Inferior parietal cortex (tissue), 1 donor: ENCODE data around the gene MED17.

ENCODE experiments used
- DNase-seq: peaks from one replicate; pipeline ENCODE4 v3.0.0-alpha.2; 2016; ENCODE audit errors: extremely low spot score

Gene MED17

DNA sequence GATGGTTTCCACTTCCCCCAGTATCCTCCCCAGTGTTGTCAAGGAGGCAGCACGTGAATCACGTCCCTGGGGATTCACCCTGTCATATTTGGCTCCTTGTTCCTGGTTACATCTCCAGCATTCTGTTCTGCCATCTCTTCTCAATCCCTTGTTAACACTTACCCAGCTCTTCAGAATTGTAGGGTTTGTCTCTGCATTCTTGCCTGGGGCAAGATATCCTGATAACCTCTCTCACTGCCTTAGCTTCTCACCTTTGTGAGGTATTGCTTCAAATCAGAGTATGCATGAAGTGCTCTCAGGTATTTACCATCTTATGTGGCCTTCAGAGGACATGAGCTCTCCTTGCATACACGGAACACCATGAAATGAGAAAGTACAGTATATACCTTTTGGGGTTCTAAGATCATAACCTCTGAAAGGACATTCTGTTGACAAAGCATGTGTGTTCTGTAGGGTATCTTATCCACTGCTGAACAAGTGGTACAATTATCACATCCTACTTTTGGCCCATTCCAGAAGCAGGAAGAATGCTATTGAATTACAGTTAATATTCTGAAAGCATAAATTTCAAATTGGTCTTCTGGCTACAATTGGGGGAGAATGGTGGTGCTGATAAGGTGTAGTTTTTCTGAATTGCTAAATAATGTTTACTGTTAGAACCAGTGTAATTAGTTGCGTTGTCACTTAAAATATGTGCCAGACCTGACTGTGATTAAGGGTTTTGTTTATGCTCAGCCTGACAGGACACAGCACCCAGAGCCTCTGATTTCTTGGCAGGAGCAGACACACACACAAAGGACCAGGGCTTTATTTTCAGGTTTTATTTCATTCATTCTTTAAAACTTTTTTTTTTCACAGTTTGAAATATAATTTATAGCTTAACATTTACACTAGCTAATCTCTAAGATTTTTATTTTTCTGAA lies 33.6 kb downstream of the MED17 start:
- DNase-seq, result no peak

DNA sequence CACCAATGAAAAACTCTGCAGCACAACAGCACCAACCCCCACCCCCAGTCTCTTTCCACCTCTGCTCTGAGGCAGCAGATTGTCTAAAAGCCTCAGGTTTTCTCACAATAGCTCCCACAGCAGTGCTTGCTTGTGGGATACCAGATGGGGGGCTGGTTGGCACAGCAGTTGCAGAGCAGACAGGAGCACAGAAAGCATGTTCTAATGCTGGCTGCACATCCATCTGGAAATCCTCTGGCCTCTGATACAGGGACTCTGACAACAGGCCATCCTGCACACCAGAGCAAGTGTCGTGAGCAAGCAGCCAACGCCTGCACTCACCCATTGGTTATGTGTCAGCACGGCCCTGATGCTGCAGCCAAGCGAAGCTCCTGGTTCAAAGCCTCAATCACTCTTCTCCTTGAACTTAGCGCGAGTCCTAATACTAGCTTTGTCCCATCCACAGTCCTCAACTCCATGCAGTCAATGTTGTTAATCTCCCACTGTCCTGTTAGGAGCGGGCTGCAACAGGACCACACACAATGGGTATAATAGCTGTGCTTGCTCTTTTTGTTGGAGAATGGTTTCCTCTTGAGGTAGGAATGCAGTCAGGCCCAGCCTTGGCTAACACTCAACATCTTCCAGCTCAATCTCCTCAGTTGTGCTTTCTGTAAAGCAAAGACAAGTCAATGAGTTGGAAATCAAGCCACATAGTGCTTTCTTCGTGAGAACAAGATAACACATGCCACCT lies 36.0 kb downstream of the MED17 start:
- no peak for DNase-seq

DNA sequence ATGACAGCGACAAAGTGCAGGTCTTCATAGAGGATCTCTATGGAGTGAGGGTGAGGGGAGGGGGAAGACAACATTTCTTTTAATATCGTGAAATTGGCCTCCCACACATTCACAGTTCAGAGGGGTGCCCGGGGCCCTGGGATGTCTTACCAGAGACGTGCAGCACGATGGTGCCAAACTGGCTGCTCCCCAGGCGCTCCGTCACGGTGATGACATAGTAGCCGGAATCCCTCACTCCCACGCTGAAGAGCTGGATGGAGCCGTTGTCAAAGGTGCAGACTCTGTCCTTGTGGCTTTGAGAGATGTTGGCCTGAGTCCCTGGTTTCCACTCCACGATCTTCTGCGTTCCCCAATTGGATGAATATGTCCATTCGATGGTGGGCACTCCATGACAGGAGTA lies 36.8 kb downstream of the MED17 start:
- DNase-seq, result no peak

DNA sequence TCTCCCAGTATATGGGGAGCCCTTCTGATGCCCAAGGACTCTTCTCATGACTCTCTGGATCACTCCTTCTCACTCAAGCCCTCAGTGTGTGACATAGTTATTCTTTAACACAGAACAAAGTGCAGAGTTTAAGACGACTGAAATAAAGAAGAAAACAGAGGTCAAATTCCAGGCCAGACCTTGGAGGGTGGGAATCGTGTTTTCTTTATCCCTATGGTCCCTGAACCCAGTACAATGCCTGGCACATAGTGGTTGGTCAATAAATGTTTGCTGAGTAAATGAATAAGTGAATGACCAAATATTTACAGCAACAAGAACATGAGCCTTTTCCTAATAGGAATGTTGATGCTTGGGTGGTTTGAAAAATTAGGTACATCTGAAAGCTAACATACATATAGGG lies 37.5 kb downstream of the MED17 start:
- no peak for DNase-seq

DNA sequence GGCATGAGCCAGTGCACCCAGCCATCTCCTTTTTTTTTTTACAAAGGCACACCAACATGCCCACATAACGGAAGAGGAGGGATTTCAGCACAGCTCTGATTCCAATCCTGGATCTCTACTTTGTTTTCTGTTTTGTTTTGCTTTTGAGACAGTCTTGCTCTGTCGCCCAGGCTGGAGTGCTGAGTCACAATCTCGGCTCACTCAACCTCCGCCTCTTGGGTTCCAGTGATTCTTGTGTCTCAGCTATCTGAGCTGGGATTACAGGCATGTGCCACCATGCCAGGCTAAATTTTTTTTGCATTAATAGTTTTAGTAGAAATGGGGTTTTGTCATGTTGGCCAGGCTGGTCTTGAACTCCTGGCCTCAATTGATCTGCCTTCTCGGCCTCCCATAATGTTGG lies 38.3 kb downstream of the MED17 start:
- DNase-seq, result no peak

DNA sequence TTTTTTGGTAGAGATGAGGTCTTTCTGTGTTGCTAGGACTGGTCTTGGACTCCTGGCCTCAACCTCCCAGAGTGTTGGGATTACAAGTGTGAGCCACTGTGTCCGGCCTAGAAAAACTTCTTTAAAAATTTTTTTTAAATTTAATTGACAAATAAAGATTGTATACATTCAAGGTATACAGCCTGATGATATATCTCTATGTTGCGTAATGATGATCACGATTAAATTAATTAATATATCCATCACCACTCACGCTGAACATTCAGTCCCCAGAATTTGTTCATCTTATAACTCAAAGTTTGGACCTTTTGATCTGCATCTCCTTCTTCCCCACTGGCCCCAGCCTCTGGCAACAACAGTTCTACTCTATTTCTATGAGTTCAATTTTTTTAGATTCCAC lies 39.1 kb downstream of the MED17 start:
- DNase-seq, result no peak

DNA sequence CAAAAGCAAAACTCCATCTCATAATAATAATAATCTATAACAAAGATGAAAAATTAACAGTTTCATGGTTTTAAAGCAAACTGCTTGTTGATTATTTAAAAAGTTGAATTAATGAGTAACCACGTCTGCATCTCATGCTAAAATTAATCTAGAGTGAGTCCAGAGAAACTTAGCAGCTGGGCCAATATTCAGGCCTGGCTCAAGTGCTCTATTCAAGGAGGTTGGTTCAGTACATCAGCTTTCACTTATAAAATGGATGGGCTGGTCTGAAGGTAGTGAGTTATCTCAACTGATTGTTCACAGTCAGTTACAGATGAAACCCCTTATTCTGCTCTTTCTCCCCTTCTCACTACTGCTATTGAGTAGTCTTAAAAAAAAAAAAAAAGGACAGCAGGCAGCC lies 43.3 kb downstream of the MED17 start:
- DNase-seq, result no peak

DNA sequence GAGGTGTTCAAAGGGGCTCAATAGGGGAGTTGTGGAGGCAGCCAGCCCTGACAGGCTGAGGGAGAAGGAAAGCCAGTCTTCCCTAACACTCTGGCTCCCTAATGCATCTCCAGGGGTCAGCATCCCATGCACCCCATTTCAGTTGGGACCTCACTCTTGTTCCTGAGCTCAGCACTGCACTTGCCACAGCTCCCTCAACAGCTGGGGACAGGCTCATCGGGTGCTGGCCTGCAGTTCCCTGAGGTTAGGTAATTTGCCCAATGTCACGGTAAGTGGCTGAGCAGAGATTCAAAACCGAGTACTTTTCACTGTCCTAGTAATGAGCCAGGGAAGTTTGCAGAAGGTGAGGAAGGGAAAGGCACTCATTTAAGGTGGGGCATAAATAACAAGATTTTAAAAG lies 45.5 kb downstream of the MED17 start:
- DNase-seq, result no peak

DNA sequence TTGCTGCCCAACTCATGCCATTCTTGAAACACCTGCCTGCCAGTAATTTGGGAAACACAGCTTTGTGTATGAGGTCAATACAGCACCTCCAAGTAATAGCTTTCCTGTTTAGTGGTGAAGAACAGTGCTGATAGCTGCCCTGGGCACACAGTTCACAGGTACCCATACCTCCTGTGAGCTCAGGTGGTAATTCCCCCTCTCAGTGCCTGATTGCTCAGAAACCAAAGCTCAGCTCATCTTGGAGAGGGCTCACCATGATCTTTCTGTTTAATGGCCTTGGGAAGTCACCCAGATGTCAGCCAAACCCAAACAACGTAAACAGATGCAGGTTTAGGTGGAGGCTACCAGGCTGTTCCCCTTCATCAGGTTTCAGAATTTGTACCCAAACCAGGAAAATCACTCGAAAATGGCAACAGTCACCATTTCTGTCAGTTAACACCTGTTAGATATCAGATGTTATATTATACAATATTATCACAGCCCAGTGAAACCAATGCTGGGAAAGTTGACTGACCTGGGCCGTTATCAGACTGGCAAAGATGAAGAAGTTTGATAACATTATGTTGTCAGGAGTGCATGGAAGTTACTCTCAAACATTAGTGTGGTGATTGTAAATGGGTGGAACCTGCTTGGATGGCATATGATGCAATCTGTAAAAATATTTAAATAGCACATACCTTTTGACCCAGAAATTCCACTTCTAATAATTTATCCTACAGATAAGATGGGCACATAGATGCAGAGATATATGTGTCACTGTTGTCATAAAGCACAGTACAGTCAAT lies 47.5 kb downstream of the MED17 start:
- no peak for DNase-seq

DNA sequence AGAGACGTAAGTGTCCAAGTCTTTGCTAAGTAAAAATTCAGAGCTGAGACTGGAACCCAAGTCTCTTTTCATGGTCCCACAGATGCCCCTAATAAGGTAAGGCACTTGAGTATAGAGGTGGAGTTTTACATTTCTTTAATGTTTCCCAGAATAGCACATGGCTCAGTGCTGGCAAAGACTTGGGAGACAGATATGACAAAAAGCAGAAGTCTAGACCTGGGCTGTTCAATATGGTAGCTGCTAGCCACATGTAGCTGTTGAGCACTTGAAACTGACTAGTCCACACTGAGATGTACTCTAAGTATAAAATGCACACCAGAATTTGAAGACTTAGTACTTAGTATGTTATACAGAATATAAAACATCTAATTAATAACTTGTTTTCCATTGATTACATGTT lies 48.7 kb downstream of the MED17 start:
- DNase-seq, result no peak

DNA sequence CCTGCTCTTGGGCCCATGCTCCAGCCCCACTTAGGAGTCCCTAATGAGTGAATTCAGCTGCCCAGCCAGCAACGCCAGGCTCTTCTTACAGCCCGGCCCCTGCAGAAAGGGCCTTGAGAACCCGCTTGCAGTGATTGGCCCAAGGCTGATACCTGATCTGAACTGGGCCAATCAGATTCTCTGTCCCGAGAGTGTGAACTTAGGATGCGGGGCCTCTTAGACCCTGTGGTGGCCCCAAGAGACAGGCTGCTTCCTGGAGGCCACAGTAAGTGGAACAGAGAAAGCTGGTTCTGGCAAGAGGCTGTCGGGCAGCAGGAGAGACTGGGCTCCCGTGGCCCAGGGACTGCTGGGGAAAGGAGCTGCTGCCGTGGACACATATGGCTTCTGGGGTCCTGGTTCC lies 54.9 kb downstream of the MED17 start:
- no peak for DNase-seq

DNA sequence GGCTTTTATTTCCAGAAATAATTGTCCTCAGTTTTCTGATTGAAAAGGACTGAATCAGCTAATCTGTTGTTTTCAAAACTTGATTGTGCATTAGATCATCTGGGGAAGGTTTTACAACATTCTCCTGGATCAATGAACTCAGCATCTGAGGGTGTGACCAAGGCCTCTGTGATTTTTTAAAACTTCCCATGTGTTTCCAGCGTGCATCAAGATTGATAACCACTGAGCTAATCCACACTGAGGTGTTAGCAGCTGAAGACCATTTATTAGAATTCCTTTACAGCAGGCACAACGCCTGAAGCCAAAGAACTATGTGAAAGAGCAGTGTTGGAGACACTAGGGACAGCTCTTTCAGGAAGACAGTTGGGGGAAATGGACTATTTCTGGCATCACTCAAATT lies 56.1 kb downstream of the MED17 start:
- no peak for DNase-seq

DNA sequence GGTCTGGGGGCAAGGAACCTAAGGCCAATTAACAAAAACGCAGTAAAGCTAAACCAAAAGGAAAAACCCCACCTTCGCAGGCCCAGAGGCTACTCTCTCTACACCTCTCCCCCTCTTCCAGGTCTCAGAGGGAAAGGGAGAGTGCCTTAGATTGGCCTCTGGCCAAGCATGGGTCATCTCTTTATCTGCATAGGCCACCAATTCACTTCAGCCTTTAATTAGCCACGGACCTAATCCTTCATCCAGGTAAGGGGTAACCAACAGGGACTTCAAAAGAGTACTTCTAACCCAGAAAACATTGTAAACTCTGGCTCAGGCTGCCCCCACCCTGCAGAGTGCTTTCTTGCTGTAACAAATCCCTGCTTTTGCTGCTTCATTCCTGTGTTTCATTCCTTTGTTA lies 56.9 kb downstream of the MED17 start:
- no peak for DNase-seq

DNA sequence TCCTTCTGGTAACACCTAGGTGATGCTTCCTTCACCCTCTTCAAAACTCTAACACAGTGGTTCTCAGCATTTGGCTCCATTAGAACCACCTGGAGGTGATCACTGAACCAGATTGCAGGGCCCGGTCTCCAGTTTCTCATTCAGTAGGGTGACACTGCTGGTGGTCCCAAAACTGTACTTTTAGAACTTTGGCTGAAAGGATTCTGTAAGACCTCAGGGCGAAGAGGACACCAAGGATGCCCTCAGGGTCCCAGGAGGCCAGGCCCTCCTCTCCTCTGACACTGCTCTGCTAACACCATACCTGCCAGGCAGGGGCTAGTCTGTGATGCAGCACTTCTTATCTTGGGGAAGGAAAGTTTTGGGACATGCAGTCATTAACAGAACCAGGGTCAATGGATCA lies 57.4 kb downstream of the MED17 start:
- DNase-seq, result no peak

DNA sequence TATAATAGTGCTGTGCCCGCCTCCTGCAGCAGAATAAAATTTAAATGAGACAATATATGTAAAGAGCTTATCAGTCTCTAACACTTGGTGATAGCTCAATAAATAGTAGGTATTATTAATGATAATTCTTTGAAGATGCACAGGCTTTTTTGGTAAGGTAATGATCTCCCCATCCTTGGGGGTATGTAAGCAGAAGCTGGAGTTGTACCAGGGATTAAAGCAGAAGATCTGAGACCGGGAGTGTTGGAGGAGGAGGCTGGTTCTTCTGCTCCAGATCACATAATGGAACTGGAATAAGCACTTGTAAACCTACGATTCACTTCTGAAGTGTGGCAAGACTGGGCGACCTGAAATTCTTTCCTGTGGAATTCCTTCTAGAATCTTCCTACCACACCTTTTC lies 58.0 kb downstream of the MED17 start:
- DNase-seq, result no peak

DNA sequence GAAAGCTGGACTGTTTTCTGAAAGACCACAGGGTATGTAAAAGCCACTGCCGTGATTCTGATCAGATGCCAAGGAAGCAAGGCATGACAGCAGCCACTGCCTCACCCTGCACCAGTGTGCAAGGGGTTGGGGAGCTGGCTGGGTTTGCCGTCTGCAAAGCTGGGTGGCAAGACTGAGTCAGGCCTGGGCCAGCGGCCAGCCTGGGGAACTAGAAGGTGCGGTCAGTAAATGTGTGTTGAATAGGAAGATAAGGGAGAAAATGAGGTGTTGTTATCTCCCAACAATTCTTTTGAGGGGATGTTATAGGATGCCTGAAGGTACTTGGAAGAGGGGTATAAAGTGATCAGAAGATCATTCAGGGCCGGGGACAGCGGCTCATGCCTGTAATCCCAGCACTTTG lies 58.4 kb downstream of the MED17 start:
- DNase-seq, result no peak

DNA sequence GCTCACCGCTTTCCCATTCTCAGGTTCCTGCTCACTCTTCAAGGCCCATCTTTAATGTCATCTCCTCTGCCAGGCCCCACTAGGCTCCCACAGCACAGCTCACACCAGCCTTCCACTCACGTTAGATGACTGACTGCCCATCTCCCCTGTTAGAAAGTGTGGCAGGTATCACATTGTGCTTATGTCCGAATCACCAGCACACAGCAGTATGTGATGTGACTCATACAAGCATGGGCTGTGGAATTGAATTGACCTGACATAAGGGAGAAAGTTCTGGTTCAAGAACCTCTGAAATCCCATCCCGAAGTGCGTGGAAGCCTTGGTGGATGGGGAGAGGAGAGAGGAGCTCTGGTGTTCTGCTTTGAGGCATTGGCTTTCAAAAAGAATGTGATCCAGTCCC lies 59.8 kb downstream of the MED17 start:
- no peak for DNase-seq

DNA sequence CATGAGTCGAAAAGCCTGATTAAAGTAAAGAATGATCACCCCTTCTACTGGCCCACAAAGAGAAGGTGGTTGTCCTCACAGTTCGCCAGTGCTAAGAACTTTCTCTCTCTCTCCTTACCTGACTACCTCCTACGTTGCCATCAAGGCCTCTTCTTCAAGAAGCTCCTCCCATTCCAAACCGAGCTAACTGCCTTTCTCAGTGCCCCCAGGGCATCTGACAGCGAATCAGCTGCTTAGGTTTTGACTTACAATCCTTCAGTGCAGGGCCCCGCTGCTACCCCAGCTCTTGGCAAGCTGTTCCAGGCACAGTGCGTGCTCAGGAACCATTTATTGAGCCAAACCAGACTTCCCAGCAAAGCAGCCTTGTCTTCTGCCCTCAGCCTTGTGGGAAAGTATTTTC lies 60.5 kb downstream of the MED17 start:
- no peak for DNase-seq

DNA sequence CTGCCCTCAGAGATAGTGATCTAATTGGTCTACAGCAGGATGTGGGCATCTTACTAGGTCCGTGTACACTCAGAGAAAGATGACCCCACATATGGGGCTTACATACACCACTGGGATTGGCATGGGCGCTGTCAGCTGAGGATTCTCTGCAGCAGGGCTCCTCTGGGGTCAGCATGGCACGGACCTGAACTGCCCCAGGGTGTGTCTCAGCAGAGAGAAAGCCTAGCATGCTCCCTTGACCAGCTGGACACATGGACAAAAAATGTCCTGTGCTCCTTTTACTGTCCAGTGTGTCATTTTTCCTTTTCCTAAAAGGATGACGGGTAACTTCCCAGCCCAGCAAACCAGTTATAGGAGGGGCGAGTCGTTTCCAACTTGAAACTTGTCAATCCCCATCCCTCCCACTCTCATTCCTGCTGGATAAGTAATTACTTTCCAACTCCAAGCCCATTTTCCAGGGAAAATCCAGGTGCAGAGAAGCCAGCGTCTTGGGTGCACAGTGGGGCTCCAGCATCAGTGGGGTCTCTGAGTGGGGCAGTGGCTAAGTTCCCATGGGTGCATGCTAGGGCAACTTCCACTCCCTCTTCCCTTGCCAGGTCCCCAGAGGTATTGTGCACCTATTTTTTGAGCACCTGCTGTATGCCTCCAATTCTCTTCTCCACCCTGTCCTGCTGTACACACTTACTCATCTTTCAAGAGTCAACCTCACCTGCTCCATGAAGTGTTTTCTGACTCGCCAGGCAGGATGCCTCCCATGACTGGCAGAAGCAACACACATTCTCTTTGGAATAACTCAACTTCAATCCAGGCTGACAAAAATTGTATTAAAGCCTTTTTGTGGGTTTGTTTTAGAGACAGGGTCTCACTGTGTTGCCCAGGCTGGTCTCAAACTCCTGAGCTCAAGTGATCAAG lies 61.4 kb downstream of the MED17 start:
- no peak for DNase-seq

DNA sequence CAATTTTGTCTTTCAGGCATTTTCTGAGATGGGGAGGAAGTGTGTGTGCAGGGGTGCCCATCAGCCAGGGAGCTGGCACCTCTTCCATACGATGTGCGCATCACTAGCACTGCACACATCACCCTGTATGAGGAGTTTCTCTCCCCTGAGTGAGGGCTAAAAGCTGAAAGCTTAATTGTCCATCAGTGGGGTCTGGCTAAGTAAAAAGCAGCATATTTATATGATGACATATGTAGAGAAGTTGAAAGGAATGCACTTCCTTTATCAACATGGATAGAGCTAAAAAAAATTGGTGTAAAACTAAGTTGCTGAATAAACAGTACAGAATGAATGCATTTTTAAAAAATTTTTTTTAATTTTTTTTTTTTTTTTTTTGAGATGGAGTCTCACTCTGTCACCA lies 62.3 kb downstream of the MED17 start:
- DNase-seq, result no peak

DNA sequence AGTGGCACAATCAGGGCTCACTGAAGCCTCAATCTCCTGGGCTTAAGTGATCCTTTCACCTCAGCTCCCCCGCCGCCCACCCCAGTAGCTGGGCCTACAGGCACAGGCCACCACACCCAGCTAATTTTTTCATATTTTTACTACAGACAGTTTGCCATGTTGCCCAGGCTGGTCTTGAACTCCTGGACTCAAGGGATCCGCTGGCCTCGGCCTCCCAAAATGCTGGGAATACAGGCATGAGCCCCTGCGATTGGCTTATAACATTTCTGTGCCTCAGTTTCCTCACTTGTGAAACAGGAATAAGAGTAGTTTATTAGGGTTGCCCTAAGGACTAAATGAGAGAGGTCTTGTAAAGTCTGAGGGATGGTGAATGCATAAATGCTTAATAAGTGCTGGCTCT lies 65.1 kb downstream of the MED17 start:
- DNase-seq, result no peak
